ENCODE results near the gene PSD2. TPM values are rescaled to one million over a fixed set of nuclear protein-coding genes. Genes with fewer than 3 reads are reported as not detected.

PSD2 gene
- polyA plus RNA-seq, 2 donors = 0.02 to 0.04 TPM

GRCh38 chr5:139772089-139772791, 23.4 kb upstream of the PSD2 start:
- H3K9me3 ChIP-seq (ENCODE audit: control insufficient read depth in 2 of 2, insufficient read depth in 1 of 2, low read depth in 1 of 2, low read length in 1 of 2) = no peaks in the 10 kb centered on the region
- H3K4me1 ChIP-seq (ENCODE audit: control insufficient read depth in 2 of 2, insufficient read depth in 2 of 2, low read length in 1 of 2) = peaks cover 0 to 4% of the 10 kb centered on the region in 2 donors
- no peaks in the 10 kb centered on the region for H3K27me3 ChIP-seq (ENCODE audit: control insufficient read depth in 1 of 2, insufficient read depth in 2 of 2, low read length in 2 of 2)
- H3K36me3 ChIP-seq (ENCODE audit: control insufficient read depth in 2 of 2, insufficient read depth in 2 of 2, low read length in 1 of 2) = no peaks in the 10 kb centered on the region
- no peak overlapping the region for H3K4me3 ChIP-seq (ENCODE audit: low read depth in 1 of 2, low read length in 2 of 2)
- 84 to 88% methylated on average over 8 of the region's 8 CpGs for WGBS, 2 donors
- H3K27ac ChIP-seq (ENCODE audit: low read depth in 2 of 2, low read length in 1 of 2) = no peak overlapping the region

GRCh38 chr5:139772927-139773690, 22.5 kb upstream of the PSD2 start:
- Histone ChIP-seq H3K4me3 (ENCODE audit: low read depth in 1 of 2, low read length in 2 of 2) (no peak overlapping the region), H3K27me3 (ENCODE audit: control insufficient read depth in 1 of 2, insufficient read depth in 2 of 2, low read length in 2 of 2) (no peaks in the 10 kb centered on the region), H3K9me3 (ENCODE audit: control insufficient read depth in 2 of 2, insufficient read depth in 1 of 2, low read depth in 1 of 2, low read length in 1 of 2) (no peaks in the 10 kb centered on the region), H3K4me1 (ENCODE audit: control insufficient read depth in 2 of 2, insufficient read depth in 2 of 2, low read length in 1 of 2) (peaks cover 0 to 4% of the 10 kb centered on the region in 2 donors), H3K27ac (ENCODE audit: low read depth in 2 of 2, low read length in 1 of 2) (no peak overlapping the region), H3K36me3 (ENCODE audit: control insufficient read depth in 2 of 2, insufficient read depth in 2 of 2, low read length in 1 of 2) (no peaks in the 10 kb centered on the region)
- WGBS, 2 donors = 84 to 86% methylated on average over 5 of the region's 5 CpGs

- no peaks in the 10 kb centered on the region for H3K4me1 ChIP-seq (ENCODE audit: control insufficient read depth in 2 of 2, insufficient read depth in 2 of 2, low read length in 1 of 2)
- no peak overlapping the region for H3K27ac ChIP-seq (ENCODE audit: low read depth in 2 of 2, low read length in 1 of 2)
- WGBS, 2 donors = 27 to 32% methylated on average over 26 to 32 of the region's 32 CpGs
- no peaks in the 10 kb centered on the region for H3K27me3 ChIP-seq (ENCODE audit: control insufficient read depth in 1 of 2, insufficient read depth in 2 of 2, low read length in 2 of 2)
- no peaks in the 10 kb centered on the region for H3K9me3 ChIP-seq (ENCODE audit: control insufficient read depth in 2 of 2, insufficient read depth in 1 of 2, low read depth in 1 of 2, low read length in 1 of 2)
- H3K4me3 ChIP-seq (ENCODE audit: low read depth in 1 of 2, low read length in 2 of 2) = no peak overlapping the region
- H3K36me3 ChIP-seq (ENCODE audit: control insufficient read depth in 2 of 2, insufficient read depth in 2 of 2, low read length in 1 of 2) = no peaks in the 10 kb centered on the region
Measured at GRCh38 chr5:139774980-139775661, 20.5 kb upstream of the PSD2 start.

DNA sequence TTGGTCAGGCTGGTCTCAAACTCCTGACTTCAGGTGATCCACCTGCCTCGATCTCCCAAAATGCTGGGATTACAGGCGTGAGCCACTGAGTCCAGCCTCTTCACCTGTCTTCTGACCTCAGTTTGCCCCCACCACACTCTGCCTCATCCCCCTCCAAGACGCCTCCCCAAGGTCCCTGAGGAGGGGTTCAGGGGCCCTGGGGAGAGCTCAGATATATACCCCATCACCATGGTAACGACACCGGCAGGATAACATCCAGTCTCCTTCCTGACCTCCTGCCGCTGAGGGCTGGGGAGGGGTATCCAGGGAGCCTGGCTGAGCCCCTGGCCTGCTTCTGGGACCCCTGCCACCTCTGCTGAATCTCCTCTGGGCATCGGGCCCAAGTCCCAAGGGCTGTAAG, 19.7 kb upstream of the PSD2 start:
- H3K9me3 ChIP-seq (ENCODE audit: control insufficient read depth in 2 of 2, insufficient read depth in 1 of 2, low read depth in 1 of 2, low read length in 1 of 2) = no peaks in the 10 kb centered on the region
- no peak overlapping the region for H3K4me3 ChIP-seq (ENCODE audit: low read depth in 1 of 2, low read length in 2 of 2)
- no peak overlapping the region for H3K27ac ChIP-seq (ENCODE audit: low read depth in 2 of 2, low read length in 1 of 2)
- no peaks in the 10 kb centered on the region for H3K36me3 ChIP-seq (ENCODE audit: control insufficient read depth in 2 of 2, insufficient read depth in 2 of 2, low read length in 1 of 2)
- WGBS, 2 donors = 84 to 85% methylated on average over 7 of the region's 7 CpGs
- no peaks in the 10 kb centered on the region for H3K4me1 ChIP-seq (ENCODE audit: control insufficient read depth in 2 of 2, insufficient read depth in 2 of 2, low read length in 1 of 2)
- no peaks in the 10 kb centered on the region for H3K27me3 ChIP-seq (ENCODE audit: control insufficient read depth in 1 of 2, insufficient read depth in 2 of 2, low read length in 2 of 2)

- Histone ChIP-seq H3K36me3 (ENCODE audit: control insufficient read depth in 2 of 2, insufficient read depth in 2 of 2, low read length in 1 of 2) (no peaks in the 10 kb centered on the region), H3K27me3 (ENCODE audit: control insufficient read depth in 1 of 2, insufficient read depth in 2 of 2, low read length in 2 of 2) (no peaks in the 10 kb centered on the region), H3K4me3 (ENCODE audit: low read depth in 1 of 2, low read length in 2 of 2) (no peak overlapping the region), H3K9me3 (ENCODE audit: control insufficient read depth in 2 of 2, insufficient read depth in 1 of 2, low read depth in 1 of 2, low read length in 1 of 2) (no peaks in the 10 kb centered on the region), H3K27ac (ENCODE audit: low read depth in 2 of 2, low read length in 1 of 2) (no peak overlapping the region), H3K4me1 (ENCODE audit: control insufficient read depth in 2 of 2, insufficient read depth in 2 of 2, low read length in 1 of 2) (no peaks in the 10 kb centered on the region)
- 89 to 100% methylated on average over 1 of the region's 1 CpG for WGBS, 2 donors
Measured at GRCh38 chr5:139776861-139777260, 18.7 kb upstream of the PSD2 start.

GRCh38 chr5:139783436-139783965, 12.1 kb upstream of the PSD2 start:
- Histone ChIP-seq H3K9me3 (ENCODE audit: control insufficient read depth in 2 of 2, insufficient read depth in 1 of 2, low read depth in 1 of 2, low read length in 1 of 2) (no peaks in the 10 kb centered on the region), H3K36me3 (ENCODE audit: control insufficient read depth in 2 of 2, insufficient read depth in 2 of 2, low read length in 1 of 2) (no peaks in the 10 kb centered on the region), H3K27ac (ENCODE audit: low read depth in 2 of 2, low read length in 1 of 2) (no peak overlapping the region), H3K4me1 (ENCODE audit: control insufficient read depth in 2 of 2, insufficient read depth in 2 of 2, low read length in 1 of 2) (peaks cover 0 to 7% of the 10 kb centered on the region in 2 donors), H3K27me3 (ENCODE audit: control insufficient read depth in 1 of 2, insufficient read depth in 2 of 2, low read length in 2 of 2) (no peaks in the 10 kb centered on the region), H3K4me3 (ENCODE audit: low read depth in 1 of 2, low read length in 2 of 2) (no peak overlapping the region)
- 68 to 77% methylated on average over 7 of the region's 7 CpGs for WGBS, 2 donors

- no peaks in the 10 kb centered on the region for H3K36me3 ChIP-seq (ENCODE audit: control insufficient read depth in 2 of 2, insufficient read depth in 2 of 2, low read length in 1 of 2)
- no peaks in the 10 kb centered on the region for H3K9me3 ChIP-seq (ENCODE audit: control insufficient read depth in 2 of 2, insufficient read depth in 1 of 2, low read depth in 1 of 2, low read length in 1 of 2)
- no peak overlapping the region for H3K27ac ChIP-seq (ENCODE audit: low read depth in 2 of 2, low read length in 1 of 2)
- H3K4me3 ChIP-seq (ENCODE audit: low read depth in 1 of 2, low read length in 2 of 2) = no peak overlapping the region
- H3K27me3 ChIP-seq (ENCODE audit: control insufficient read depth in 1 of 2, insufficient read depth in 2 of 2, low read length in 2 of 2) = no peaks in the 10 kb centered on the region
- 87 to 93% methylated on average over 3 of the region's 3 CpGs for whole genome bisulfite sequencing, 2 donors
- peaks cover 0 to 7% of the 10 kb centered on the region in 2 donors for H3K4me1 ChIP-seq (ENCODE audit: control insufficient read depth in 2 of 2, insufficient read depth in 2 of 2, low read length in 1 of 2)
Measured at GRCh38 chr5:139784488-139784887, 11.1 kb upstream of the PSD2 start.

GRCh38 chr5:139787257-139787567, 8.4 kb upstream of the PSD2 start:
- no peak overlapping the region for H3K4me3 ChIP-seq (ENCODE audit: low read depth in 1 of 2, low read length in 2 of 2)
- WGBS, 2 donors = 14 to 16% methylated on average over 5 of the region's 5 CpGs
- H3K27ac ChIP-seq (ENCODE audit: low read depth in 2 of 2, low read length in 1 of 2) = no peak overlapping the region
- no peaks in the 10 kb centered on the region for H3K9me3 ChIP-seq (ENCODE audit: control insufficient read depth in 2 of 2, insufficient read depth in 1 of 2, low read depth in 1 of 2, low read length in 1 of 2)
- no peaks in the 10 kb centered on the region for H3K27me3 ChIP-seq (ENCODE audit: control insufficient read depth in 1 of 2, insufficient read depth in 2 of 2, low read length in 2 of 2)
- H3K36me3 ChIP-seq (ENCODE audit: control insufficient read depth in 2 of 2, insufficient read depth in 2 of 2, low read length in 1 of 2) = no peaks in the 10 kb centered on the region
- H3K4me1 ChIP-seq (ENCODE audit: control insufficient read depth in 2 of 2, insufficient read depth in 2 of 2, low read length in 1 of 2) = peaks cover 0 to 7% of the 10 kb centered on the region in 2 donors

DNA sequence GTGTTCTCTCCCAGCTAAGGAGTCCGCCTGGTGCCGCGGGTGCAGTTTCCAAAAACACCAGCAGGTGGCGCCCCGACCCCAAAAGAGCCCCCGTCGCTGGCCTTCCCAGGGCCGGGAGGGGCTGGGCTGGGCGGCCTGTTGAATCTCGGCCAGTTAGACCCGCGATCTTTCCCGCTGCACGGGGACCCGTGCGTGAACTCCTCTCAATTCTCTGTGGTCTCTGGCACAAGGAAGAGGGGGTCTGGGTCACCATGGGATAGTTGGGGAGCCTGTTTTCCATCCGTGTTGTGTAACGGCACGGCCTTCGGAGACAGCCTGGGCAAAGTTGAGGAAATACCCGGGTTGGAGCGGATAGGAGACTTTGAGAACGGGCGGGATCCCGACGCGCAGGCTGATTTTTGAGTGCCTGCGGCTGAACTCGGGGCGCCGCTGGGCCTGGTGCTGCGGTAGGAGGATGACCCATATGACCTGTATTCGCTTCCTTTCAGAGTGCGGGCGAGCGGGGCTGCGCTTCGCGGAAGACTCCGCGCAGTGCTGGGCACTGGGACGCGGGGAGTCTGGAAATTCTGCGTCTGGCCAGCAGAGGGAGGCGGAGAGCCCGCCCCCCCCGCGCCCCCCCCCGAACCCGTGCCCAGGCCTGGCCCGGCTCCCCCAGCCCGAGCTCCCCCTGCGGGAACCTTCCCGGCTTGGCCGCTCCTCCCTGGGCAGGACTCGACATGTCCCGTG, 7.9 kb upstream of the PSD2 start:
- H3K36me3 ChIP-seq (ENCODE audit: control insufficient read depth in 2 of 2, insufficient read depth in 2 of 2, low read length in 1 of 2) = no peaks in the 10 kb centered on the region
- H3K4me1 ChIP-seq (ENCODE audit: control insufficient read depth in 2 of 2, insufficient read depth in 2 of 2, low read length in 1 of 2) = peaks cover 0 to 7% of the 10 kb centered on the region in 2 donors
- no peaks in the 10 kb centered on the region for H3K9me3 ChIP-seq (ENCODE audit: control insufficient read depth in 2 of 2, insufficient read depth in 1 of 2, low read depth in 1 of 2, low read length in 1 of 2)
- 0% methylated on average over 45 to 57 of the region's 57 CpGs for WGBS, 2 donors
- H3K4me3 ChIP-seq (ENCODE audit: low read depth in 1 of 2, low read length in 2 of 2) = peak overlapping the region; percentile 51 to 59
- H3K27me3 ChIP-seq (ENCODE audit: control insufficient read depth in 1 of 2, insufficient read depth in 2 of 2, low read length in 2 of 2) = no peaks in the 10 kb centered on the region
- peak overlapping the region in 1 of 2 donors; percentile 44 for H3K27ac ChIP-seq (ENCODE audit: low read depth in 2 of 2, low read length in 1 of 2)
